LNCaP clone FGC (cell line): Measurements from ENCODE around the gene TMEM238.

Source experiments
- DNase-seq: peaks from one replicate; pipeline ENCODE4 v3.0.0-alpha.2; 2011; ENCODE audit warnings: low read depth
- H3K4me3 ChIP-seq: 2 replicates; pipeline ENCODE4 v1.5.1; 2011; ENCODE audit warnings: mild to moderate bottlenecking, low read depth, low read length, control low read depth
- CTCF ChIP-seq: IDR thresholded peaks from 2 replicates; pipeline ENCODE4 v1.5.1; 2012; ENCODE audit warnings: mild to moderate bottlenecking; ENCODE audit not compliant: control insufficient read depth, insufficient read depth; ENCODE audit errors: extremely low read depth

The TMEM238 gene

GRCh38 chr19:55373993-55374757 is 9.9 kb downstream of the TMEM238 start:
- TF ChIP-seq CTCF = no peak
- H3K4me3 ChIP-seq = no peak overlapping the region
- no peak for DNase-seq

GRCh38 chr19:55373306-55373992 is 10.6 kb downstream of the TMEM238 start:
- no peak for TF ChIP-seq CTCF
- no peak for DNase-seq
- no peak overlapping the region for H3K4me3 ChIP-seq

GRCh38 chr19:55372316-55373081 is 11.6 kb downstream of the TMEM238 start:
- no peak for DNase-seq
- H3K4me3 ChIP-seq = no peak overlapping the region
- no peak for TF ChIP-seq CTCF

- no peak for TF ChIP-seq CTCF
- H3K4me3 ChIP-seq = no peak within 1 kb of the TSS
- no peak for DNase-seq
Observed at GRCh38 chr19:55370305-55370988, 13.6 kb downstream of the TMEM238 start, which contains the start of gene IL11. TSS of gene IL11 (minus strand) at chr19:55370463. CDS start at chr19:55370310, 153 bp downstream.

GRCh38 chr19:55369653-55370304 is 14.3 kb downstream of the TMEM238 start:
- H3K4me3 ChIP-seq = no peak overlapping the region
- DNase-seq = no peak
- no peak for TF ChIP-seq CTCF
